ENCODE measurements around the gene SLC16A10.
"Not testable (repeated sequence)": the region's sequence is repeated elsewhere in the genome, so short reads cannot be mapped to it uniquely, and the experiment has no call there.

SLC16A10 gene

DNA sequence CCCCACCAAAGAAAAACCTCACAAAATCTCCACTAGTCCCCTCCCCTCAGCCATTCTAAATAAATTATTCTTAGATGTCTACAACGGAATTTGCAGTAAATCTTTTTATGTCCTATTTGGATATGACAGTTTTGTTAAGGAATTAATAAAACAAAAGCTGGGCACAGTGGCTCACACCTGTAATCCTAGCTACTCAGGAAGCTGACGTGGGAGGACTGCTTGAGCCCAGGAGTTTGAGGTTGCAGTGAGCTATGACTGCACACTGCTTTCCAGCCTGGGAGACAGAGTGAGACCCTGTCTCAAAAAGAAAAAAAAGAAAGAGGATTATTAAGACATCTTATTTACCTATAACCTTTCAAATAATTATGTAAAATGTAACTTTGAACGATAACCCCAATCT is 165.4 kb downstream of the SLC16A10 start:
- Histone ChIP-seq H3K4me2 (ENCODE audit: low read length) (no peak overlapping the region), H3K27me3 (ENCODE audit: low read depth, low read length) (no peaks in the 10 kb centered on the region), H3K79me2 (ENCODE audit: low read length) (no peaks in the 10 kb centered on the region), H4K20me1 (ENCODE audit: insufficient read depth, low read length) (no peaks in the 10 kb centered on the region), H3K9me3 (ENCODE audit: insufficient read depth, low read length) (no peaks in the 10 kb centered on the region), H3K4me1 (ENCODE audit: low read length) (peaks cover 16% of the 10 kb centered on the region), H3K36me3 (replicated peaks; ENCODE audit: low read depth, low read length) (no peaks in the 10 kb centered on the region), H3K27ac (ENCODE audit: low read length) (no peak overlapping the region), H3K9ac (ENCODE audit: low read length) (no peak overlapping the region), H2AFZ (ENCODE audit: low read depth, low read length) (no peak overlapping the region), H3K4me3 (ENCODE audit: low read length) (no peak overlapping the region)
- no peak for TF ChIP-seq EZH2phosphoT487 (IDR thresholded peaks at IDR 0.05; ENCODE audit: low read depth)

GRCh38 chr6:111254004-111254778 is 166.9 kb downstream of the SLC16A10 start:
- no peak overlapping the region for H3K4me2 ChIP-seq (ENCODE audit: low read length)
- no peak overlapping the region for H2AFZ ChIP-seq (ENCODE audit: low read depth, low read length)
- H3K36me3 ChIP-seq (replicated peaks; ENCODE audit: low read depth, low read length) = no peaks in the 10 kb centered on the region
- no peak overlapping the region for H3K27ac ChIP-seq (ENCODE audit: low read length)
- H4K20me1 ChIP-seq (ENCODE audit: insufficient read depth, low read length) = no peaks in the 10 kb centered on the region
- no peak for TF ChIP-seq EZH2phosphoT487 (IDR thresholded peaks at IDR 0.05; ENCODE audit: low read depth)
- TF ChIP-seq, protein P1, sequence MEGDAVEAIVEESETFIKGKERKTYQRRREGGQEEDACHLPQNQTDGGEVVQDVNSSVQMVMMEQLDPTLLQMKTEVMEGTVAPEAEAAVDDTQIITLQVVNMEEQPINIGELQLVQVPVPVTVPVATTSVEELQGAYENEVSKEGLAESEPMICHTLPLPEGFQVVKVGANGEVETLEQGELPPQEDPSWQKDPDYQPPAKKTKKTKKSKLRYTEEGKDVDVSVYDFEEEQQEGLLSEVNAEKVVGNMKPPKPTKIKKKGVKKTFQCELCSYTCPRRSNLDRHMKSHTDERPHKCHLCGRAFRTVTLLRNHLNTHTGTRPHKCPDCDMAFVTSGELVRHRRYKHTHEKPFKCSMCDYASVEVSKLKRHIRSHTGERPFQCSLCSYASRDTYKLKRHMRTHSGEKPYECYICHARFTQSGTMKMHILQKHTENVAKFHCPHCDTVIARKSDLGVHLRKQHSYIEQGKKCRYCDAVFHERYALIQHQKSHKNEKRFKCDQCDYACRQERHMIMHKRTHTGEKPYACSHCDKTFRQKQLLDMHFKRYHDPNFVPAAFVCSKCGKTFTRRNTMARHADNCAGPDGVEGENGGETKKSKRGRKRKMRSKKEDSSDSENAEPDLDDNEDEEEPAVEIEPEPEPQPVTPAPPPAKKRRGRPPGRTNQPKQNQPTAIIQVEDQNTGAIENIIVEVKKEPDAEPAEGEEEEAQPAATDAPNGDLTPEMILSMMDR (IDR thresholded peaks at IDR 0.05; ENCODE audit: low read depth, low read length) = no peak
- H3K9ac ChIP-seq (ENCODE audit: low read length) = no peak overlapping the region
- peaks cover 16% of the 10 kb centered on the region for H3K4me1 ChIP-seq (ENCODE audit: low read length)
- H3K9me3 ChIP-seq (ENCODE audit: insufficient read depth, low read length) = no peaks in the 10 kb centered on the region
- peaks cover under 1% of the 10 kb centered on the region; the same call in 1 of the 2 replicates for H3K79me2 ChIP-seq (ENCODE audit: low read length)
- no peak overlapping the region for H3K4me3 ChIP-seq (ENCODE audit: low read length)
- H3K27me3 ChIP-seq (ENCODE audit: low read depth, low read length) = no peaks in the 10 kb centered on the region

DNA sequence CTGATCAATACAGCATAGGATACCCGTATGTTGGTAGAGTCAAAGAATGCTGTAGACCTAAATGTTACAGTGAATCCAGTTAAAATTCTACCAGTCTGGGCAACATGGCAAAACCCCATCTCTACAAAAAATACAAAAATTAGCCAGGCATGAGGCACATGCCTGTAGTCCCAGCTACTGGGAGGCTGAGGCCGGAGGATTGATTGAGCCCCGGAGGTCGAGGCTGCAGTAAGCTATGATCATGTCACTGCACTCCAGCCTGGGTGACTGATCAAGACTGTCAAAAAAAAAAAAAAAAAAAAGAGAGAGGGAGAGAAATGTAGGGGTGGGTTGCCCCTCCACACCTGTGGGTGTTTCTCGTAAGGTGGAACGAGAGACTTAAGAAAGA is 167.5 kb downstream of the SLC16A10 start:
- H3K4me1 ChIP-seq (ENCODE audit: low read length) = peaks cover 16% of the 10 kb centered on the region
- peaks cover 6% of the 10 kb centered on the region for H3K79me2 ChIP-seq (ENCODE audit: low read length)
- no peak overlapping the region for H3K4me3 ChIP-seq (ENCODE audit: low read length)
- no peaks in the 10 kb centered on the region for H3K9me3 ChIP-seq (ENCODE audit: insufficient read depth, low read length)
- TF ChIP-seq, protein P1 (IDR thresholded peaks at IDR 0.05; ENCODE audit: low read depth, low read length) = no peak
- no peak for TF ChIP-seq EZH2phosphoT487 (IDR thresholded peaks at IDR 0.05; ENCODE audit: low read depth)
- H3K27ac ChIP-seq (ENCODE audit: low read length) = no peak overlapping the region
- H2AFZ ChIP-seq (ENCODE audit: low read depth, low read length) = no peak overlapping the region
- H4K20me1 ChIP-seq (ENCODE audit: insufficient read depth, low read length) = no peaks in the 10 kb centered on the region
- no peaks in the 10 kb centered on the region for H3K27me3 ChIP-seq (ENCODE audit: low read depth, low read length)
- H3K36me3 ChIP-seq (replicated peaks; ENCODE audit: low read depth, low read length) = no peaks in the 10 kb centered on the region
- H3K9ac ChIP-seq (ENCODE audit: low read length) = no peak overlapping the region
- no peak overlapping the region for H3K4me2 ChIP-seq (ENCODE audit: low read length)

DNA sequence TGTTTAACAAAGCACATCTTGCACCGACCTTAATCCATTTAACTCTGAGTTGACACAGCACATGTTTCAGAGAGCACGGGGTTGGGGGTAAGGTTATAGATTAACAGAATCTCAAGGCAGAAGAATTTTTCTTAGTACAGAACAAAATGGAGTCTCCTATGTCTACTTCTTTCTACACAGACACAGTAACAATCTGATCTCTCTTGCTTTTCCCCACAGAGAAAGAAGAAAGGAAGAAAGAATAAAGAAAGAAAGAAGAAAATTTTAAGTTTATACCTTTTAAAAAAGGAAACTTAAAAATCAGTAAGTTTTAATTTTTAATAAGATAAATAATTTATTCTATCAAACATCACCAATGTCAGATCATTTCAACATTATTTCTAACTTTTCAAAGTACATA is 168.5 kb downstream of the SLC16A10 start:
- H2AFZ ChIP-seq (ENCODE audit: low read depth, low read length); H3K4me2 ChIP-seq (ENCODE audit: low read length); H4K20me1 ChIP-seq (ENCODE audit: insufficient read depth, low read length); H3K9me3 ChIP-seq (ENCODE audit: insufficient read depth, low read length); H3K27ac ChIP-seq (ENCODE audit: low read length); H3K36me3 ChIP-seq (replicated peaks; ENCODE audit: low read depth, low read length); H3K9ac ChIP-seq (ENCODE audit: low read length); H3K27me3 ChIP-seq (ENCODE audit: low read depth, low read length); H3K4me3 ChIP-seq (ENCODE audit: low read length): not testable (repeated sequence)
- Histone ChIP-seq H3K4me1 (ENCODE audit: low read length) (peaks cover 22% of the 10 kb centered on the region), H3K79me2 (ENCODE audit: low read length) (peaks cover 17% of the 10 kb centered on the region)

DNA sequence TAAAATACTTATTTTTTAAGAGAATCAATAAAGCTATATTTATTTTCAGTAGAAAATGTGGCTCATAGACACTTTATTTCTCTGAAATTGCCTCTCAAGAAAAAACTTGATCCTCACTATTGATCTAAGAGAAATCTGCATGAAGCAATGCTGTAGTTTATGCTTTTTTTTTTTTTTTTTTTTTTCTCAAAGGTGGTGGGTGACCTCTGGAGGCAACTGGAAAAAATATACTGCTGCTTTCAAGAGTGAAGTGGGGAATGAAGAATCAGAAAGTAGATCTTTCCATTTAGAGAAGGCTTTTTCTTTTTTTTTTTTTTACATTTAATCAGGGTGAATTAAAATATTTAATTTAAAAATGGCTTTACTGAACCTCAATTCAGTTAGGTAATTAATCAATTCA is 169.3 kb downstream of the SLC16A10 start:
- Histone ChIP-seq H4K20me1 (ENCODE audit: insufficient read depth, low read length) (no peaks in the 10 kb centered on the region), H3K27ac (ENCODE audit: low read length) (no peak overlapping the region), H2AFZ (ENCODE audit: low read depth, low read length) (no peak overlapping the region), H3K27me3 (ENCODE audit: low read depth, low read length) (no peaks in the 10 kb centered on the region), H3K4me2 (ENCODE audit: low read length) (no peak overlapping the region), H3K4me3 (ENCODE audit: low read length) (no peak overlapping the region), H3K9me3 (ENCODE audit: insufficient read depth, low read length) (no peaks in the 10 kb centered on the region), H3K36me3 (replicated peaks; ENCODE audit: low read depth, low read length) (peaks cover 11% of the 10 kb centered on the region), H3K4me1 (ENCODE audit: low read length) (peaks cover 18% of the 10 kb centered on the region), H3K79me2 (ENCODE audit: low read length) (peaks cover 25% of the 10 kb centered on the region), H3K9ac (ENCODE audit: low read length) (no peak overlapping the region)
- no peak for TF ChIP-seq EZH2phosphoT487 (IDR thresholded peaks at IDR 0.05; ENCODE audit: low read depth)
- TF ChIP-seq, protein P1 (IDR thresholded peaks at IDR 0.05; ENCODE audit: low read depth, low read length) = peak; percentile 27; the same call in 1 of the 2 replicates
